Measurements from ENCODE around the gene EML4.
A peak's percentile ranks its signal among the peaks of the same experiment; 100 is the strongest.

The EML4 gene

DNA sequence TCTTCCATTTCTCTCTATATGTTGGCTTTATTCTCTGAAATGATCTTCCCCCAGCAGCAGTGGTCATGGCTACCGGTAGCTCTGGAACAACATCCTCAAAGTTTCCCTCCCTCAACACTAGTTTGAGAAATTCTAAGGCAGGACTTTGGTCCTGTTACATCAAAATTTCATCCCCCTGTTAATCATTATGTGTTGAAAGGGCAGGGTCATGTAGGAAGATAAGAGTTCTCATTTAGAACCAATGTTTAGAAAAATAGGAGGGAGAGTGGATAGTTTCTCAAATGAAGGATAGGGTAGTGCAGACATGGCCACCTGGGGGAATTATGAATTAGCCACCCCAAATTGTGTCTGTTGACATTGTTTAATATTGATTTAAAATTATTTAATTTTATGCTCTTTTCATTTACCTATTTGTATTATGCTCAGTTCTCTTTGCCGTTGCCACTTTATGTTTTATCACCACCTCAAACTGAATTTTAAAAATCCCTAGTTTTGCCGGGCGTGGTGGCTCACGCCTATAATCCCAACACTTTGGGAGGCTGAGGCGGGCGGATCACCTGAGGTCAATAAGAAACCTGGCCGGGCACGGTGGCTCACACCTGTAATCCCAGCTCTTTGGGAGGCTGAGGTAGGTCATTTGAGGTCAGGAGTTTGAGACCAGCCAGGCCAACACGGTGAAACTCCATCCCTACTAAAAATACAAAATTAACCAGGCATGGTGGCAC, 22.3 kb downstream of the EML4 start:
- Mint-ChIP-seq H3K27ac (no peak overlapping the region), H3K9me3 (no peaks in the 10 kb centered on the region), H3K4me1 (ENCODE audit: low read depth) (peaks cover 23% of the 10 kb centered on the region), H3K27me3 (ENCODE audit: low read depth) (no peaks in the 10 kb centered on the region), H3K4me3 (no peak overlapping the region), H3K36me3 (ENCODE audit: low read depth) (peaks cover 11% of the 10 kb centered on the region)
- no peak for DNase-seq (ENCODE audit: low spot score)

DNA sequence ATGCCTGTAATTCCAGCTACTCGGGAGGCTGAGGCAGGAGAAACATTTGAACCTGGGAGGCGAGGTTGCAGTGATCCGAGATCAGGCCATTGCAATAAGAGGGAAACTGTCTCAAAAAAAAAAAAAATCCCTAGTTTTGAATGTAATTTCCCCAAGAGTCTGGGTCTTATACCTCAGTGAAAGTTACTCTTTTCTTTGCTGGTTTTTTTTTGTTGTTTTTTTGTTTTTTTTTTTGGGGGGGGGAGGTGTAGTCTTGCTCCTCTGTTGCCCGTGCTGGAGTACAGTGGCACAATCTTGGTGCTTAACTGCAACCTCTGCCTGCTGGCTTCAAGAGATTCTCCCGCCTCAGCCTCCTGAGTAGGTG, 22.8 kb downstream of the EML4 start:
- peaks cover 14% of the 10 kb centered on the region for H3K36me3 Mint-ChIP-seq (ENCODE audit: low read depth)
- H3K27ac Mint-ChIP-seq, result no peak overlapping the region
- no peak overlapping the region for H3K4me3 Mint-ChIP-seq
- DNase-seq (ENCODE audit: low spot score), result no peak
- no peaks in the 10 kb centered on the region for H3K9me3 Mint-ChIP-seq
- H3K4me1 Mint-ChIP-seq (ENCODE audit: low read depth), result peaks cover 27% of the 10 kb centered on the region
- no peaks in the 10 kb centered on the region for H3K27me3 Mint-ChIP-seq (ENCODE audit: low read depth)

DNA sequence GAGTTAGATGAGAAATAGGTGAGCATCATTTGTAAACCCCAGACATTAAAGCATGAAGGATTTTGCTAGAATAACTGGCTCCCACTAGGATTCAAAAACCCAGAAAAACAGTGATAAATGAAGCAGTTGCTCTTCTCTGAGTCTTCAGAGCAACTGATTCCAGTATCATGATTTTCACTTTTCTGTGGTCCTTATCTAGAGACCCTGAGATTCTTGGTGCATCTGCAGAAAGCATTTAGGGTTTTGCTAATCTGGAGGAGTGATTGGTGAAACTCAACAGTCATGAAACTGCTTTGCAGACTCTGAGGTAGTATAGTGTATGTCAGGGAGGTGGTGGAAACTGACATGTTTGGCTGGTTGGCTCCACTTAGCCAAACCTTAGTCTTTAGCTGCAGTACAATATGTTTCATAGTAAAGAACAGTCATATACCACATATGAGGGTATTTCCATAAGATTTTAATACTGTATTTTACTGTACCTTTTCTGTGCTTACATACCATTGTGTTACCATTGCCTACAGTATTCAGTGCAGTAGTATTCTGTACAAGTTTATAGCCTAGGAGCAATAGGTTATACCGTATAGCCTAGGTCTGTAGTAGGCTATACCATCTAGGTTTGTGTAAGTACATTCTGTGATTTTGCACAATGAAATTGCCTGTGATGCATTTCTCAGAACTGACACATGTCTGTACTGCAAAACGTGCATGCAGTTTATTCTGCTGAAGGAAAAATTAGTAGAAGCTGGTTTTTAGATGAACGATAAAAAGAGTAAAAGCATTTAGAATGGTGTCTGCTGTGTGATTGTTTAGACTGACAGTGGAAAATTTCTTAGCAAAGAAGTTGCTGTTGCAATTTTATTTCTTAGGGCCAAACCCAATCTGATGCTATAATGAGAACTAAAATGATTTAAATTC, 23.8 kb downstream of the EML4 start:
- DNase-seq (ENCODE audit: low spot score), result no peak
- Mint-ChIP-seq H3K36me3 (ENCODE audit: low read depth) (peaks cover 11% of the 10 kb centered on the region), H3K27ac (no peak overlapping the region), H3K9me3 (no peaks in the 10 kb centered on the region), H3K4me1 (ENCODE audit: low read depth) (peaks cover 29% of the 10 kb centered on the region), H3K4me3 (no peak overlapping the region), H3K27me3 (ENCODE audit: low read depth) (no peaks in the 10 kb centered on the region)

DNA sequence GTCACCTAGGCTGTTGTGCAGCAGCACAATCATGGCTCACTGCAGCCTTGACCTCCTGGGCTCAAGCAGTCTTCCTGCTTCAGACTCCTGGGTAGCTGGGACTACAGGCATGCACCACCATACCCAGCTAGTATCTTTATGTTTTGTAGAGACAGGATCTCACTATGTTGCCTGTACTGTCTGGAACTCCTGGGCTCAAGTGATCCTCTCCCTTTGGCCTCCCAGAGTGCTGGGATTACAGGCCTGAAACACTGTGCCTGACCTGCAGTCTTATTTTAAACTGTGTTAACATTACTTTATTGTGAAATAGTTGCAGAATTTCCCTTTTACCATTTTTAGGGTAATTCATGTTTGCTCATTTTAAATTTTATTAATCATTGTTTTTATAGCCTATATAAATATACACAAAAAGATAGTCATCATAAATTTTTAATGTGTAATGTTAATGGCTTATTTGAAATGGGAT, 24.6 kb downstream of the EML4 start:
- DNase-seq (ENCODE audit: low spot score), result no peak
- Mint-ChIP-seq H3K27me3 (ENCODE audit: low read depth) (no peaks in the 10 kb centered on the region), H3K4me3 (no peak overlapping the region), H3K27ac (no peak overlapping the region), H3K4me1 (ENCODE audit: low read depth) (peaks cover 37% of the 10 kb centered on the region), H3K9me3 (no peaks in the 10 kb centered on the region), H3K36me3 (ENCODE audit: low read depth) (peaks cover 11% of the 10 kb centered on the region)

DNA sequence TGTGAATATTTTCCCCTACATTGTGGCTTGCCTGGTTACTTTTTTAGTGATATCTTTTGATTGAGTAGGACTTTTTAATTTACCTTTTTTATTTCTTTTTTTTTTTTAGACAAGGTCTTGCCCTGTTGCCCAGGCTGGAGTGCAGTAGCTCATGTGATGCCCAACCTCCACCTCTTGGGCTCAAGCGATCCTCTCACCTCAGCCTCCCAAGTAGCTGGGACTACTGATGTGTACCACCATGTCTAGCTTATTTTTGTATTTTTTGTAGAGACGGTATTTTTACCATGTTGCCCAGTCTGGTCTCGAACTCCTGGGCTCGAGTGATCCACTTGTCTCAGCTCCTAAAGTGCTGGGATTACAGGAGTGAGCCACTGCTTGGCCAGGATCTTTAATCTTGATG, 25.3 kb downstream of the EML4 start:
- H3K4me3 Mint-ChIP-seq, result no peak overlapping the region
- H3K27ac Mint-ChIP-seq, result no peak overlapping the region
- no peak for DNase-seq (ENCODE audit: low spot score)
- H3K27me3 Mint-ChIP-seq (ENCODE audit: low read depth), result no peaks in the 10 kb centered on the region
- H3K4me1 Mint-ChIP-seq (ENCODE audit: low read depth), result peaks cover 44% of the 10 kb centered on the region
- H3K9me3 Mint-ChIP-seq, result no peaks in the 10 kb centered on the region
- H3K36me3 Mint-ChIP-seq (ENCODE audit: low read depth), result peaks cover 11% of the 10 kb centered on the region

DNA sequence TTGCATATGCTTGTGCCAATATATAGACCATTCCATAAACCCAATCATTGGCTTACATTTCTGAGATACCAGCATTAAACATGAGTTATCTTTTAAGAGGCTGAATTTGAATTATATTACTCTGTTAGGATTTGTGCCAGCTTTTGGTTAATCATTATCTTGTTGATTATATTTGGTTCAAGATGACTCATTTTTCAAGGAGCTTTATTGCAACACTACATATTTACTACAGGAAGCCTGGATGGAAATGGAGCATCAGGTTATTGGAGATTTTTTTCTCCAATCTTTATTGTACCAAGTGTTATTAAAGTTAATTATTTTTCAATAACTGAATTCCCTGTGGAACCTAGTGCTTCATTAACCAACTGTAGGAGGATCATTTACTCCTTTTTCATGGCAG, 26.4 kb downstream of the EML4 start:
- Mint-ChIP-seq H3K27me3 (ENCODE audit: low read depth) (no peaks in the 10 kb centered on the region), H3K4me3 (no peak overlapping the region), H3K4me1 (ENCODE audit: low read depth) (peaks cover 45% of the 10 kb centered on the region), H3K9me3 (no peaks in the 10 kb centered on the region), H3K27ac (no peak overlapping the region), H3K36me3 (ENCODE audit: low read depth) (peaks cover 11% of the 10 kb centered on the region)
- DNase-seq (ENCODE audit: low spot score), result no peak

DNA sequence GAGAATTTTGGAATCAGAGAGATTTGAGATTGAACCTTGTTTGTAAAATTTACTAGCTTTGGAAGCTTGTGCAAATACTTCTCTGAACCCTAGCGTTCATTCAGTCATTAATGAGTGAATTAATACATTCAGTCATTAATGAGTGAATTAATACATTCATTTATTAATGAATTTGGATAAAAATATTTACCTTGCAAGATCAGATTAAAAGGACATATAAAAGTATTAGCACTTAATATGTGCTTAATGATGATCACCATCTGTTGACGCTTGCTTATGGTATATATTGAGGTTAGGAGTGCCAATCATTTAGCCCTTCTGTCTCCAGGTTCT, 26.9 kb downstream of the EML4 start:
- no peaks in the 10 kb centered on the region for H3K27me3 Mint-ChIP-seq (ENCODE audit: low read depth)
- peaks cover 45% of the 10 kb centered on the region for H3K4me1 Mint-ChIP-seq (ENCODE audit: low read depth)
- no peak for DNase-seq (ENCODE audit: low spot score)
- no peaks in the 10 kb centered on the region for H3K9me3 Mint-ChIP-seq
- peaks cover 10% of the 10 kb centered on the region for H3K36me3 Mint-ChIP-seq (ENCODE audit: low read depth)
- H3K4me3 Mint-ChIP-seq, result no peak overlapping the region
- H3K27ac Mint-ChIP-seq, result no peak overlapping the region

DNA sequence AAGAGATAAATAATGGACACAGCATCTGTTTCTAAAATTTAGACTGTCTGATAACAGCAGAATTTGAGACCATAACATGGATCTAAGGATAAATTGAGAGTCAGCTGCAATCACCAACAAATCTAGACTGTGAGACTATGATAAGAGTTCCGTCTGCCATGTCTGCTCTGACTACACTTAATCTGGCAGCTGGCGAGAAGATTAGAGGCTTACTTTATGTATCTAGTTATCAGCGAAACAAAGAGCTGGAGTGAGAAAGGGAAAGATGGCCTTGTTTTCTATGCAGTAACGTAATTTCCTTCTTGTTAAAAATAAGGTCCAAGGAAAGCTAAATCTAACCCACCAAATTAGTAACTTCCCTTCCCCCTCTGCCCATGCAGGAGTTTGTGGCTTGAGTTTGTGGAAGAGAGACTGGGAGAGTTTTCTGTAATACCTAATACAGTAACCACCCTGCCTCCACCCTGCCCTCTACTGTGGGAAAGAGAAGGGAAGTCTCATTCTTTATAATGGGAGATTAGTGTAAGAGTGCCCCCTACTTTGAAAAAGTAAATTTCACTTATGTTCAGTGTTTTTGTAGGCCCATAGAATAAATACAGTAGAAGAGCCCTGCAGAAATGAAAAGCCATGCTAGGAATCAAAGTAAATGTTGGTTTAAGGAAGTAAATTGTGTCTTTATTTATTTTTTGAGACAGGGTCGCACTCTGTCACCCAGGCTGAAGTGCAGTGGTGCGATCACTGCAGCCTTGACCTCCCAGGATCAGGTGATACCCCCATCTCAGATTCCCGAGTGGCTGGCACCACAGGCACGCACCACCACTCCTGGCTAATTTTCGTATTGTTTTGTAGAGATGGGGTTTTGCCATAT, 27.5 kb downstream of the EML4 start:
- H3K4me1 Mint-ChIP-seq (ENCODE audit: low read depth), result peaks cover 42% of the 10 kb centered on the region
- no peak overlapping the region for H3K27ac Mint-ChIP-seq
- H3K36me3 Mint-ChIP-seq (ENCODE audit: low read depth), result peaks cover 5% of the 10 kb centered on the region
- H3K27me3 Mint-ChIP-seq (ENCODE audit: low read depth), result no peaks in the 10 kb centered on the region
- H3K9me3 Mint-ChIP-seq, result no peaks in the 10 kb centered on the region
- DNase-seq (ENCODE audit: low spot score), result peak; percentile 10
- H3K4me3 Mint-ChIP-seq, result no peak overlapping the region

DNA sequence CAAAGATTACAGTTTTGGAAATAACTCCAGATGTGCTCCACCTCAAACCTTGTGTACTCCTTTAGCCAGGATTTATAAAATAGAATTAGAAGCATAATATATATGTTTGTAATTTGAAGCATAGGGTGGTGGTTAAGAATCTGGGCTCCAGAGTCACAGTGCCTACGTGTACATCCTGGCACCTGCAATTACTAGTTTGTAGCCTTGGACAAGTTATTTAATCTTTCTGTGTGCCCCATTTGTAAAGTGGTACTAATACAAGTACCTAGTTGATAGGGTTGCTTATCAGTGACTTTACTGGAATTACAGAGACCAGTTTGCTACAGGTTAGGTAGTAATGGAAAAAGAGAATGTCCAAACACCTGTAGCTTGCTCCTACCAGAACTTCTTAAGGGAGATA, 28.6 kb downstream of the EML4 start:
- H3K27me3 Mint-ChIP-seq (ENCODE audit: low read depth), result no peaks in the 10 kb centered on the region
- H3K9me3 Mint-ChIP-seq, result no peaks in the 10 kb centered on the region
- H3K36me3 Mint-ChIP-seq (ENCODE audit: low read depth), result peaks cover 3% of the 10 kb centered on the region
- no peak for DNase-seq (ENCODE audit: low spot score)
- H3K27ac Mint-ChIP-seq, result no peak overlapping the region
- H3K4me3 Mint-ChIP-seq, result no peak overlapping the region
- H3K4me1 Mint-ChIP-seq (ENCODE audit: low read depth), result peaks cover 38% of the 10 kb centered on the region

DNA sequence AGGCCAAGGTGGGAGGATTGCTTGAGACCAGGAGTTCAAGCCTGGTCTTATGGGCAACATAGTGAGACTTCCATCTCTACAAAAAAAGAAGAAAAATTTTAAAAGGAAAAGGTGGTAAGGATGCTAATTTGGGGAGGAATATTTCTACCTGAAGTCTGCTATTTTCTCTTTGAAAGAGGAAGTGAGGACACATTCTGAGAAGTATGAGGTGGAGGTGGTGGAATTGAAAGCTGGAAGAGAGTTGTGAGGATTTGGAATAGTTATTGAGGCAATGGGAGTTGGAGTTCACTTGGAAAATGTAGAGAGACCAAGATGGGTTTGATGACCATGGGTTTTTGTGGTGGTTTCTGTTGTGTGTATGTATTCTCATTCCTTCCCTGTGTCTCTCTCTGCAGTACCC, 29.3 kb downstream of the EML4 start:
- Mint-ChIP-seq H3K27me3 (ENCODE audit: low read depth) (no peaks in the 10 kb centered on the region), H3K36me3 (ENCODE audit: low read depth) (peaks cover 3% of the 10 kb centered on the region), H3K27ac (no peak overlapping the region), H3K4me3 (no peak overlapping the region), H3K9me3 (no peaks in the 10 kb centered on the region), H3K4me1 (ENCODE audit: low read depth) (peaks cover 33% of the 10 kb centered on the region)
- no peak for DNase-seq (ENCODE audit: low spot score)

DNA sequence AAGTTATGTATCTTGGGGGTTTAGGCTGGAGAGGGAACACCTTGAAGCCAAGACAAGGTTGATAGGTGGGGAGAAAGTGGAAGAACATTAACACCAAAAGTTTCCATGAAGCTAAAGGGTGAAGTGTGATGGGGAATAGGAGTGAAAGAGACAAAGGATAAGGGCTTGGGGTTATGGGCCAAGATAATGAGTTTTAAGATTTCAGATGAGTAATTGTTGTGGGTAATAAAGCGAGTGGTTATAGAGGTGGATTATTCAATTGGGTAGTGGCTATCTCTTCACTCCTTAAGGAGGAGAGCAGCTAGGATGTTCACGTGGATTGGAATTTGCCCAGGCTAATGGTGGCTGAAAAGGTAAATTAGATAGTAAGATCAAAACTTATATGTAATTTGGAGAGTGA, 29.8 kb downstream of the EML4 start:
- no peak for DNase-seq (ENCODE audit: low spot score)
- Mint-ChIP-seq H3K4me3 (no peak overlapping the region), H3K9me3 (no peaks in the 10 kb centered on the region), H3K27ac (no peak overlapping the region), H3K27me3 (ENCODE audit: low read depth) (no peaks in the 10 kb centered on the region), H3K4me1 (ENCODE audit: low read depth) (peaks cover 29% of the 10 kb centered on the region), H3K36me3 (ENCODE audit: low read depth) (peaks cover 3% of the 10 kb centered on the region)

DNA sequence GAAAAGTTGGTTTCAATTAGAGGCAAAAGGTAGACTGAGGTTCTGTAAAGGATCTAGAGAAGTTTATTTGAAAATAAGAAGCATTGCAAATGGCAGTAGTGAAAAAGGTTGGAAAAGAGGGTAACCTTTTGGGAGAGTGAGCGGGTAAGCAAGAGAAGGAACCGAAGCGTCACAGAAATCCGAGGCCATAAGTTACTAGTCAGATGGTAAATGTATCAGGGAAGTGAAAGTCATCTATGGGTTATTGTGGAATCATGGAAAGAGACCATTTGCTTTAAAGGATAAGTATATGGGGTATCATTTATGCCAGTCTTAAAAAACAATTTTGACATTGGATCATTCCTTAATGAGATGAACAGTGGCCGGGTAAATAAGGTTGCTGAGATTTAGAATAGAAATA, 30.5 kb downstream of the EML4 start:
- H3K9me3 Mint-ChIP-seq, result no peaks in the 10 kb centered on the region
- H3K27ac Mint-ChIP-seq, result no peak overlapping the region
- DNase-seq (ENCODE audit: low spot score), result no peak
- no peak overlapping the region for H3K4me3 Mint-ChIP-seq
- H3K27me3 Mint-ChIP-seq (ENCODE audit: low read depth), result no peaks in the 10 kb centered on the region
- H3K36me3 Mint-ChIP-seq (ENCODE audit: low read depth), result peaks cover 3% of the 10 kb centered on the region
- peaks cover 29% of the 10 kb centered on the region for H3K4me1 Mint-ChIP-seq (ENCODE audit: low read depth)

DNA sequence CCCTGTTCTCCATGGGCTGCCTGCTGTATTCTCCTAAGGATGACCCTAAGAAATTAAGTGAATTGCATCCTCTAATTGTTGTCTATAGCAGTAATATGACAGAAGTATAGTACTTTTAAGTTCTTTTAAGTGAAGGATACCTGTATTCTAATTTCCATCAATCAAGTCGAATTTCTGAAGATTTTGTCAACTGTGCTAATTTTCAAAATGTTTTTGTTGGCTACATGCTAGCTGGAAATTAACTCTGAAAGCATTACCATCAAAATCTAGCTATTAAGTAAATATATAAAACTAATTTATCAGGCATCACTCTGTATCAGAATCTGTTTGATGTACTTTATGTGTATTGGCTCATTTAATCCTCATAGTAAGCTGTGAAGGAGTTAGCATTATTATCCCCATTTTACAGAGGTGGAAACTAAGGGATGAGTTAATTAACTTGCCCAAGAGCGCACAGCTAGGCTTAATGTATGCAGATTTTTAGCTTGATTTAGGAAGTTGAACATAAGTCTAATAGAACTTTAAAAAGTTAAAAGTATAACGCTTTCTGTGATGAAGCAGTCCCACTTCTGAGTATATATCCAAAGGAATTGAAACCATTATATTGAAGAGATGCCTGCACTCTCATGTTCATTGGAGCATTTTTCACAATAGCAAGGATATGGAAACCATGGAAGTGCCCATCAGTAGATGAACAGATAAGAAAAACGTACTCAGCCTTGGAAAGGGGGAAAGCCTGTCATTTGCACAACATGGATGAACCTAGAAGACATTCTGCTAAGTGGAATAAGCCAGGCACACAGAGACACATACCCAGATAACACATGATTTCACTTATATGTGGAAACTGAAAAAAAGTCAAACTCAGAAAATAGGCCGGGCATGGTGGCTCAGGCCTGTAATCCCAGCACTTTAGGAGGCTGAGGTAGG, 32.0 kb downstream of the EML4 start:
- Mint-ChIP-seq H3K27me3 (ENCODE audit: low read depth) (no peaks in the 10 kb centered on the region), H3K4me1 (ENCODE audit: low read depth) (peaks cover 33% of the 10 kb centered on the region), H3K9me3 (no peaks in the 10 kb centered on the region), H3K4me3 (no peak overlapping the region), H3K36me3 (ENCODE audit: low read depth) (peaks cover 3% of the 10 kb centered on the region), H3K27ac (no peak overlapping the region)
- no peak for DNase-seq (ENCODE audit: low spot score)

Data from T-helper 2 cell treated with Interferon-gamma antibody and Interleukin-4, amounts not matched to agents 5 μg/mL and 100 μg/mL, for 36 hours (primary cell).